Measurements from ENCODE around the gene SLC30A7.
A peak's percentile ranks its signal among the peaks of the same experiment; 100 is the strongest.

The SLC30A7 gene

GRCh38 chr1:101025657-101026429 lies 130.0 kb downstream of the SLC30A7 start, which contains the start of gene DPH5:
DPH5 (minus strand) TSS chr1:101025784; CDS start chr1:101025443, 341 bp downstream.
- DNase-seq (ENCODE audit: low read depth), result peak; percentile 64

- no peak for DNase-seq (ENCODE audit: low read depth)
Measured at GRCh38 chr1:101026430-101026788, 130.5 kb downstream of the SLC30A7 start.

- no peak for DNase-seq (ENCODE audit: low read depth)
Measured at GRCh38 chr1:101027194-101027772, 131.4 kb downstream of the SLC30A7 start.

GRCh38 chr1:101028466-101028865 lies 132.6 kb downstream of the SLC30A7 start:
- DNase-seq (ENCODE audit: low read depth), result no peak

GRCh38 chr1:101029184-101029583 lies 133.3 kb downstream of the SLC30A7 start:
- DNase-seq (ENCODE audit: low read depth), result no peak

- no peak for DNase-seq (ENCODE audit: low read depth)
Measured at GRCh38 chr1:101030881-101031280, 135.0 kb downstream of the SLC30A7 start.

Measured in fibroblast of the conjunctiva (primary cell).